Smooth muscle cell (in vitro differentiated cells): Measurements from ENCODE around the gene NARS2. TPM values are rescaled to one million over a fixed set of nuclear protein-coding genes. Genes with fewer than 3 reads are reported as not detected.
"Not testable (repeated sequence)": the region's sequence is repeated elsewhere in the genome, so short reads cannot be mapped to it uniquely, and the experiment has no call there.

ENCODE experiments used
- DNase-seq: peaks from one replicate; lab custom pipeline; 2025; ENCODE audit not compliant: unreplicated experiment; lab: John Stamatoyannopoulos, UW
- H2AFZ ChIP-seq: fragments of 200-600 bp; sonication (generic); 2 replicates; pipeline ENCODE4 v1.6.0; 2016; ENCODE audit warnings: antibody characterized with exemption, low read depth, mild to moderate bottlenecking
- H3F3A ChIP-seq: fragments of 200-600 bp; sonication (generic); 2 replicates; pipeline ENCODE4 v1.6.0; 2017; ENCODE audit warnings: antibody characterized with exemption, low read depth
- H3K27ac ChIP-seq: fragments of 200-600 bp; sonication (generic); 2 replicates; pipeline ENCODE4 v1.5.1; 2016; ENCODE audit warnings: low read depth, mild to moderate bottlenecking
- H3K27me3 ChIP-seq: fragments of 200-600 bp; sonication (generic); 2 replicates; pipeline ENCODE4 v1.6.1; 2016; ENCODE audit warnings: low read depth, mild to moderate bottlenecking
- H3K36me3 ChIP-seq: fragments of 200-600 bp; sonication (generic); 2 replicates; pipeline ENCODE4 v1.5.1; 2016; ENCODE audit warnings: low read depth
- H3K4me1 ChIP-seq: fragments of 200-600 bp; sonication (generic); 2 replicates; pipeline ENCODE4 v1.5.1; 2016; ENCODE audit warnings: low read depth
- H3K4me2 ChIP-seq: fragments of 200-600 bp; sonication (generic); 2 replicates; pipeline ENCODE4 v1.6.0; 2016; ENCODE audit warnings: mild to moderate bottlenecking
- H3K4me3 ChIP-seq: fragments of 200-600 bp; sonication (generic); 2 replicates; pipeline ENCODE4 v1.5.1; 2016; ENCODE audit warnings: mild to moderate bottlenecking
- H3K79me2 ChIP-seq: fragments of 200-600 bp; sonication (generic); 2 replicates; pipeline ENCODE4 v1.6.0; 2016; ENCODE audit warnings: low read depth, mild to moderate bottlenecking
- H3K9ac ChIP-seq: fragments of 200-600 bp; sonication (generic); 2 replicates; pipeline ENCODE4 v1.6.0; 2016; ENCODE audit warnings: low read depth
- H3K9me3 ChIP-seq: fragments of 200-600 bp; sonication (generic); replicated peaks from 2 replicates; pipeline ENCODE4 v1.5.1; 2016; ENCODE audit warnings: low read depth
- H4K20me1 ChIP-seq: fragments of 200-600 bp; sonication (generic); 2 replicates; pipeline ENCODE4 v1.6.0; 2016; ENCODE audit warnings: low read depth
- CTCF ChIP-seq: fragments of 200-600 bp; sonication (generic); IDR thresholded peaks from 2 replicates; pipeline ENCODE4 v1.5.1; 2017; ENCODE audit warnings: borderline replicate concordance, mild to moderate bottlenecking, antibody characterized with exemption; ENCODE audit not compliant: insufficient read depth, poor library complexity, severe bottlenecking
- WGBS: methylation state at CpG from one replicate; pipeline ENCODE4 v1.1.7; 2016; ENCODE audit warnings: low lambda C conversion rate; 5-methylcytosine and 5-hydroxymethylcytosine counted together
- polyA plus RNA-seq: library from polyadenylated mRNA; unstranded; fragments of >200 nt; fragmentation: Nextera tagmentation; extraction: Ambion mirVana; gene quantifications from 2 replicates; pipeline ENCODE4 v1.2.1, GENCODE V29; 2016
- total RNA-seq: library from RNA; depleted of rRNA; stranded (reverse); fragments of >200 nt; gene quantifications from 2 replicates; pipeline ENCODE4 v1.2.3, GENCODE V29; 2014

Gene NARS2
- total and polyA plus RNA-seq, 2 experiments from 2014 or later = 12.2 to 17.4 TPM

GRCh38 chr11:78597579-78597978 is 22.9 kb upstream of the NARS2 start:
- not testable (repeated sequence) for H3K9me3 ChIP-seq, H3K79me2 ChIP-seq, H4K20me1 ChIP-seq, DNase-seq, H3K36me3 ChIP-seq, H3K4me2 ChIP-seq, H3K4me3 ChIP-seq, H2AFZ ChIP-seq, H3K9ac ChIP-seq, H3K27ac ChIP-seq, H3K27me3 ChIP-seq, H3K4me1 ChIP-seq, H3F3A ChIP-seq
- 95% methylated on average over 2 of the region's 2 CpGs for WGBS

GRCh38 chr11:78595436-78596130 is 20.9 kb upstream of the NARS2 start:
- Histone ChIP-seq H4K20me1 (no peaks in the 10 kb centered on the region), H3K4me2 (peak overlapping the region; percentile 42), H2AFZ (peak overlapping the region; percentile 62), H3K36me3 (no peaks in the 10 kb centered on the region), H3F3A (no peaks in the 10 kb centered on the region), H3K9ac (no peak overlapping the region), H3K27me3 (no peaks in the 10 kb centered on the region), H3K79me2 (no peaks in the 10 kb centered on the region), H3K9me3 (peaks cover 3% of the 10 kb centered on the region), H3K4me1 (no peaks in the 10 kb centered on the region), H3K27ac (no peak overlapping the region), H3K4me3 (no peak overlapping the region)
- TF ChIP-seq CTCF = no peak
- no peak for DNase-seq
- WGBS = 46% methylated on average over 16 of the region's 16 CpGs

- H3K9ac ChIP-seq = no peak overlapping the region
- H3K4me3 ChIP-seq = no peak overlapping the region
- H4K20me1 ChIP-seq = no peaks in the 10 kb centered on the region
- H3K9me3 ChIP-seq = peaks cover 3% of the 10 kb centered on the region
- WGBS = 92% methylated on average over 3 of the region's 3 CpGs
- H3K36me3 ChIP-seq = no peaks in the 10 kb centered on the region
- peak overlapping the region; percentile 62 for H2AFZ ChIP-seq
- H3K27me3 ChIP-seq = no peaks in the 10 kb centered on the region
- no peak for DNase-seq
- H3K79me2 ChIP-seq = no peaks in the 10 kb centered on the region
- no peaks in the 10 kb centered on the region for H3K4me1 ChIP-seq
- TF ChIP-seq CTCF = no peak
- H3K4me2 ChIP-seq = no peak overlapping the region
- no peak overlapping the region for H3K27ac ChIP-seq
- no peaks in the 10 kb centered on the region for H3F3A ChIP-seq
Observed at GRCh38 chr11:78594814-78595213, 20.1 kb upstream of the NARS2 start.

- no peak for TF ChIP-seq CTCF
- Histone ChIP-seq H3K4me3 (no peak overlapping the region), H3F3A (no peaks in the 10 kb centered on the region), H3K27ac (no peak overlapping the region), H2AFZ (no peak overlapping the region), H3K9ac (no peak overlapping the region), H4K20me1 (no peaks in the 10 kb centered on the region), H3K4me1 (no peaks in the 10 kb centered on the region), H3K79me2 (no peaks in the 10 kb centered on the region), H3K27me3 (no peaks in the 10 kb centered on the region), H3K4me2 (no peak overlapping the region), H3K36me3 (no peaks in the 10 kb centered on the region), H3K9me3 (peaks cover 12% of the 10 kb centered on the region)
- no peak for DNase-seq
- 21% methylated on average over 3 of the region's 3 CpGs for WGBS
Observed at GRCh38 chr11:78588517-78588916, 13.9 kb upstream of the NARS2 start.
